Left lobe of liver (tissue), 2 donors: Measurements from ENCODE around the gene CDV3. TPM values are rescaled to one million over a fixed set of nuclear protein-coding genes. Genes with fewer than 3 reads are reported as not detected.
A peak's percentile ranks its signal among the peaks of the same experiment; 100 is the strongest.

Source experiments
- ATAC-seq: fragments of 200-7000 bp; cut with Tn5 transposase; one replicate; pipeline ENCODE4 v1.9.1; 2020; ENCODE audit warnings: mild to moderate bottlenecking, moderate library complexity
- DNase-seq: peaks from one replicate; pipeline ENCODE4 v3.0.0-alpha.2; 2020; ENCODE audit warnings: low spot score
- total RNA-seq: library from RNA; stranded (reverse); gene quantifications from one replicate; pipeline ENCODE4 v1.2.1, GENCODE V29; 2021
- donor health status: DM: no; HTN: no; CAD: no; lungs with moderate emphysema.
- donor health status: DM: no; HTN: yes; CAD: no.

CDV3 gene
- total RNA-seq, 1 donor from 2014 or later: 60.3 TPM

DNA sequence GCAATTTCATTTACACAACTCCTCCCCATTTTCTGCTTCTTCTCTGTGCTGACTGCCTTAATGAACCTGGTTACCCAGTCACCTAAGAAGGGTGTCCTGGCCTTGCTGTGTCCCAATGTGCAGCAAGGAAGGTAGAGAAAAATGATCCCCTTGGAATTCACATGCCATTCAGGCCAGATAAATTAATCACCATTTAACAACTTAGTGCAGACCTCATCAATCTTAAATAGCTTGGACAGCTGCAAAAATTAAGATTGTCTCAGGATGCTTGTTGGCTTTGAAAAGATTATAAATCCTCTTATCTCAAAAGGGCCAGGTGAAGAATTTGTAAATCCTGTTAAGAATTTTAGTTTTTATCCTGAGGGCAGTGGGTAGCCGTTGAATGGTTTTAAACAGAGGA lies 9.7 kb upstream of the CDV3 start:
- no peak for DNase-seq
- no peak for ATAC-seq

DNA sequence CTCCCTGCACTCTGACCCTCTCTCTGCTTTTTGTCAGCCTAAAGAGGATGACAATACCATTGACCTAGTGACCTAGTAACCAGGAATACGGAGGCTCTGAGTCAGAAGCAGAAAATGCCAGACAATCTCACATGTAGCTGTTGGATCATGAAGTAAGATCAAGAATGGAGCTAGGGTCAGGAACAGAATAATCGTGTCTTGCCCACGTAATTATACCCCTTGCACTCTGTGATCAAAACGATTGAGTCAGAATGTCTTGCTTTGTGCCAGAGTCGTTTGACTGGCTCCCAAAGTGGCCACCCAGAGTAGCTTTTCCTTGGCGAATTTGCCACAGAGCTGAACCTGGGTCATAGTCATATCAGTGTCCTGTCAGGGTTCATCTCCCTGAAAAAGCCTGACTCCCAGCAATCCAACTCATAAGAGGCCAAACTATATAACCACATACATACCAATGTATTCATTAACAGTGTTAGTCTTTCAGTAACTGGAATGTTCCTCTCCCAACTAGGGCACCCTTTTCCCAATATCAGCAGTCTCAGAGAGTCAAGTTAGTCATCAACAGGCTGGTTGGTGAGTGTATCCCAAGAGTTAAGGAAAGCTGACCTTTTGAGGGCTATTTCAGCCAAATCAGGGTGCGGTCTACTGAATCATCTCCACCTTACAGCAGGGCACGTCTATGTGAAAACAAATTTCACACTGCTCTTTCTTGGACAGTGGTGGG lies 5.0 kb upstream of the CDV3 start:
- DNase-seq (no peak), ATAC-seq (no peak)

DNA sequence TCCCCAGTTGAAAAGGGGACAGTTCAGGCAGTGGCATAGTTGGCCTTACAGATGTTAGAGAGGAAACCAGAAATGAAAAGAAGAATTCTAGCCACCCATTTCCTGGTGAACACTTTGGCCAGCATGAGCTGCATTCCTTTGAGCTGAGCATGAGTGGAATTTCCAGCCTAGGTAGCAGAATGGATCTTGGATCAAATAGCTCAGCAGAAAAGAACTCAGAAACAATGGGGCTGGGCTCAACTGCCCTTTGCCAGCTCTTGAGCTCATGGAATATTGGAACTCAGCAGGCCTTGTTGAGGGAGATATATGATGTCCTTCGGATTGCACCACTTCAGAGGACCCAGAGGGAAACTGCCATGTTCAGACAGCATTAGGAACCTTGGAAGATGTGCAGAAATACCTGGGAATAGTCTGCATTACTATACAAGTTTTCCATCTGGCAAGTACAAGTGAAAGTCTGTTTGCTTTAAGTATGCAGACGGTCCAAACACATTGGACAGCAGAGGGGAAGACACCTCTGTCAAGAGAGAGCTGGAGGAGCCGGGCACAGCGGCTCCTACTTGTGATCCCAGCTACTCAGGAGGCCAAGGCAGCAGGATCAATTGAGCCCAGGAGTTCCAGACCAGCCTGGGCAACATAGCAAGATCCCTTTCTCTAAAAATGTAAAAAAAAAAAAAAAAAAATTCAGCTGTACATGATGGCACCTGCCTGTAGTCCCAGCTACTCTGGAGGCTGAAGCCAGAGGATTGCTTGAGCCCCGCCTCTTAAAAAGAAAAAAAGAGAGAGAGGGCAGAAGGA lies 3.1 kb upstream of the CDV3 start:
- no peak for DNase-seq

DNA sequence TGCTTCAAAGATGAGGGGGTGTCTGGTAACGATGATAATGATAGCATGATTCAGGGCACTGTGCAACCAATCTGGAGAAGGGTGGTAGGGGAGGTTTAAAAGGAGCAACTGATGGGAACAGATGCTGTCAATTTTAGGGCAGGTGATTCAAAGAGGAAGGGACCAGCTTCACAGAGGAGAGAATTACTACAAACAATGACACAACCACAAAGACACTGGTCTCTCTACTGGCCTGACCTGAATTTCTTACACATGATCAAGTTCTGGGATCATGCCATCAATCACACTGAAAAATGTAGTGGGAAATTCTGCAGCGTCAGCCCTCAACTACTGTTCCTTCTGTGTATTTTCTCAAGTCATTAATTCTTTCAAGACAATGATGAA lies 2.6 kb upstream of the CDV3 start:
- ATAC-seq (no peak), DNase-seq (no peak)

More for the DNA sequence above, 3.1 kb upstream of the CDV3 start:
- ATAC-seq: no peak

DNA sequence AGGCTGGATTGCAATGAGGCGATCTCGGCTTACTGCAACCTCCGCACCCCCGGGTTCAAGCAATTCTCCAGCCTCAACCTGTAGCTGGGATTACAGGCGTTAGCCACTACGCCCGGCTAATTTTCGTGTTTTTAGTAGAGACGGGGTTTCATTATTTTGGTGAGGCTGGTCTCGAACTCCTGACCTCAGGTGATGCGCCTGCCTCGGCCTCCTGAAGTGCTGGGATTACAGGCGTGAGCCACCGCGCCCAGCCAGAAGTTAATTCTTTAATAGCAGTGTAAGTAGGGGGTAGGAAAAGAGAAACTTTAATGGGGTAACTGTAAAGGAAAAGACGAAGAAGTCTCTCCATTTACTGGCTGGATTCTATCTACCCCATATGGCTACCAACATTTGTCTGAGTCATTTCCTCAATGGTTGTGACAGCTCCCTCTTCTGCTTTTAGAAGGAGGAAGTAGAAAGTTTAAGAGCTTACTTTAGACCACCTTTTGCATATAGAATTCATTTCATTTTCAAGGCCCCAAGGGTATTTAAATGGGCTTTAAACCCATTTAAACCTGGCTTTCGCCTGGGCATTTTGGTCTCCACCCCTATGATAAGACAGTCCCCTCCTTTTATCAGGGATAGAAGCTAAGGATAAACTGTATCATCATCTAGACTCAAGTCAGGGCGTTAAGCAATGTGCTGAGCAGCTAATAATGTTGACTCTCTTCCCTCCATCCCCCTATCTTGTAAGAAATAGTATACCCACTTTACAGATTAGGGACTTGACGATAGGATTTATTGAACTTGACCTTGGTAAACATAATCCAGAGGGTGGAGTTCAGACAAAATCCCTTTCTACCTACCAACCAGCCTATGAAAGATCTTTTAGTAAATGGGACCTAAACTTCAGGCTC lies 1.1 kb upstream of the CDV3 start:
- ATAC-seq (no peak), DNase-seq (no peak)

DNA sequence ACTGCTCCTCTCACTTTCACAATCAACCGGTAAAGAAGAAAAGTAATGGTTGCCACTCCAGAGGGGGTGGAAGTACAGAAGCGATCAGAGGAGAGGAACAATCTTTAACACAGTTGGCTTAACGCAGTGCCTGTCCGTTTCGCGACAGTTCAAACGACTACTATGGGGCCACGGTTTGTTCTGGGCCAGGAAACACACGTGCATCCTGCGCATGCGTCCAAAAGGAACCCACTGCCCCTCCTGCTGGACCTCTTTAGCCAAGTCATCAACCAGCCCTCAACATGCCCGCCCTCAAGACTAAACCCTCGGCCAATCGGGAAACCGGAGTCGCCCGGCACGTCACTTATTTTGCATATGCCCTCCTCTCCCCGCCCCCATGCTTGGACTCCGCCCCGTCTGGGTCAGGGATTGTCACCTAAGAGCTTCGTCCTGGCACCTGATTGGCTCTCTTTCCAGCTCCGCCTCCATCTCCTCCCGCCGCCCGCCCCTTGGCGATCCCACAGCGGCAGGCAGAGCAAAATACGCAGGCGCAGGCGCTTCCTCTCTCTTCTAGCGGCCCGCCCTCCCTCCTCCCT lies 345 bp upstream of the CDV3 start:
- ATAC-seq: peak; percentile 88

DNA sequence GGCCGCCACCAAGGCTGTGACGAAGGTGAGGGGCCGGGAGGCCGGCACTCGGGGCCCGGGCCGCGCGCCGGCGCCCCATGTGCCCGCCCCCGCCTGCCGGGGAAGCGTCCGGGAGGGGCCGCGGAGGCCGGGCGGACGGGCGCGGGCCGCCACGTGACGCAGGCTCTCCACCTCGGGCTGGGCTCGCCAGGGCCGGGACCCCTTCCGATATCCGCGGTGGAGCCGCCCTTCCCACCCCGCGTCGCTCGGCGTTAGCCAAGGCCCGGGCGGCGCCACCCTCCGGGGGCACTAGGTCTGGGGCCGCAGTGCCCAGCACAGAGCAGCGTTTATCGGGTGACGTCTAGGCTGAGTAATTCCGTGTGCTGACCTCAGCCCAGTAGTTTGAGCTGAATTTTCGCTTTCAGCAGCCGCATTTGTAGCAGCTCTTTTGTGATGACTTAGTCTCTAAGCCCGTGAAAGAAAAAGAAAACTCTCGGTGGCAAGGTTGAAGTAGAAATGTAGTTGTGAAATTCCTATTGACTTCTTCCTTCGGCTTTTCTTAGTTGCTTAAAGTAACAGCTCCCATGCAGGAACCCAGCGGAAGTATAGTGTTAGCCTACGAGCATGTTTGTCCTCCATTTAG lies 885 bp downstream of the CDV3 start:
- peak; percentile 58 for ATAC-seq
- peak; percentile 79 for DNase-seq

More for the DNA sequence above, 345 bp upstream of the CDV3 start:
- DNase-seq: peak; percentile 100

DNA sequence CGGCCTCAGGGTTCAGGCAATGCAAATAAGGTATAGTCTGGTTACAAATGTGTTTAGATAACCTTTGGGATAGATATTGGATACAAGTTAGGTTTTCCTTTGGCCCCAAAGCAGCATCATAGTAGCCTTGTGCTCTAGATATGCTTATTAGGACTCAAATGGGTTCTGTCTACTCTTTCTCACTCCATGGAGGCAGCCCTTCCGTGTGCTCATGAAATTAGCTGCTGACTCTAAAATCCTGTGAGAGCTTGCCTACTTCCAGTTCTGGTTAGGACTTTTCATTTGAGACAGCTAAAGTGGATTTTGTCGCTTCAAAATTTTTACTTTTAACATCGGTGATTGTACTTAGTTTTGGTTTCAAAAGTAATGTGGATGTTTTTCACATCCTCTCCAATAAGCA lies 1.6 kb downstream of the CDV3 start:
- ATAC-seq (no peak), DNase-seq (no peak)

DNA sequence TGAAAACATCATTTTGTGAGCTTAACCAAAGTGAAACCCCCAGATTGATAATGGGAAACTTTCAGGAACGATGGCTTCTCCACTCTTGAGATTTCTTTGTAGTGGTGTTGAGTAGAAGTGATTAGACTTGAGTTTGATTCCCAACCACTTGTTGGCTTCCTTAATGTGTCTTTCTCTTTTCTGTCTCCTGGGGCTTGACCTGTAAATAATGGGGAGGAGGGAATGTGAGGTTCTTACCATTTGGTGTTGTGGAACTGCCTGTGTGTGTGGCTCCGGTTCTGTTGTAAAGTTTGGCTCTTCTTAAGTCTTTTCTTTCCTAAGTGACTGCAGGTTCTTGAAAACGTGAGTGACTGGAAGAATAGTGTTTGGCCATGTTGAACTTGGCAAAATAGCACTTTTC lies 2.7 kb downstream of the CDV3 start:
- ATAC-seq: no peak
- DNase-seq: no peak

DNA sequence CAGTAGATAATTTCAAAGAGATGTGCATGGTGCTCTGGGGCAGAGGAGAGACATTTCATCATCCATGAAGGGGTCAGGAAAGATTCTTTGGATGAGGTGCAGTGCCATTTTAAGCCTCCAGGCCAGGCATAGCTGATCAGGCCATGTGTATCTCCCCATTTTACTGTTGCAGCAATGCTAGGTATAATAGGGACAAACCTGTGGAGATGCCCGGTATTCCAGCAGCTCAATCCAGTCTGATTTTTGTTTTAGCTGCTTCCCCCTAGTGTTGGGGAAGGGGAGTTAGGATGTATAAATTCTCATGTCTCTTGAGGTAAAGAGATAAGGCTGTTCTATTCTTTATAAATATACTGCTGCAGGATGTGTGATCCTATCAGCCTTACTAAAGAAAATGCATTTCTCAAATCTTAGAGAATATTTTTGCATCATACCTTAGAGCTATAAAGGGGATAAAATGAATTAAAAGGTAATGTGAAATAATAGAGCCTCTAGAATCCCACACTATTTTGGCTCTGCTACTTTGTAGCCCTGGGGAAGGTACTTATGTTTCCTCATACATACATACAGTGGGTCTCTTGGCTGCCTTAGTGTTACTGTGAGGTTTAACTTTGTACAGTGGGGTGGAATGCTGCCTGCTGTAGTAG lies 5.2 kb downstream of the CDV3 start:
- DNase-seq: no peak
- peak; percentile 51 for ATAC-seq

DNA sequence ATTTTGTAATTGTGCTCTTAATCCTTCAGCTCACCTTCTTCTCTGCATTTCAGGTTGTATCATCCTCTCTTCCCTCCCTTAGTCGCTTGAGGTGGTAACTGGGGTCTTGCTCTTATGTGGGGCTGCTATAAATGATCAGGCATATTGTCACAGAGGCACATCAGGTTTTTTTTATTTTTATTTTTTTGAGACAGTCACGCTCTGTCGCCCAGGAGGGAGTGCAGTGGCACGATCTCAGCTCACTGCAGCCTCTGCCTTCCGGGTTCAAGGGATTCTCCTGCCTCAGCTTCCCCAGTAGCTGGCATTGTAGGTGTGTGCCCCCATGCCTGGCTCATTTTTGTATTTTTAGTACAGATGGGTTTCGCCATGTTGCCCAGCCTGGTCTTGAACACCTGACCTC lies 9.9 kb downstream of the CDV3 start:
- DNase-seq: no peak
- ATAC-seq: no peak

DNA sequence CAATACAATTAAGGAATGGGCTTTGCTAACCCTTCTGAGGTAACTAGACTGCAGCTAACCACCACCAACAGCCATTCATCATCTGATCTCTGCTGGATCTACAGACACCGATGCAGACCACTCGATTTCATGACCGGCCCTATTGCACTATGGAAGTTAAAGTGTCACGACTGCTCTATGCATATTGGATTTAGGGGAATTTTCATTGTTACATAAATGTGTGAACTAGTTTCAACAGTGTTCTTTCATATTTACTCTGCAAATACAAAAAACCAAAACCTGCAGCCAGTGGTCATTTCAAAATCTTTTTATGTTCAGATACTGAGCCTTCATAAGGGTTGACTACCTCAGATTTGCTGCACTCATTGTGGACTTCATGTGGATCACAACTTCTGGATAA lies 14.5 kb downstream of the CDV3 start:
- peak; percentile 74 for ATAC-seq
- DNase-seq: no peak

DNA sequence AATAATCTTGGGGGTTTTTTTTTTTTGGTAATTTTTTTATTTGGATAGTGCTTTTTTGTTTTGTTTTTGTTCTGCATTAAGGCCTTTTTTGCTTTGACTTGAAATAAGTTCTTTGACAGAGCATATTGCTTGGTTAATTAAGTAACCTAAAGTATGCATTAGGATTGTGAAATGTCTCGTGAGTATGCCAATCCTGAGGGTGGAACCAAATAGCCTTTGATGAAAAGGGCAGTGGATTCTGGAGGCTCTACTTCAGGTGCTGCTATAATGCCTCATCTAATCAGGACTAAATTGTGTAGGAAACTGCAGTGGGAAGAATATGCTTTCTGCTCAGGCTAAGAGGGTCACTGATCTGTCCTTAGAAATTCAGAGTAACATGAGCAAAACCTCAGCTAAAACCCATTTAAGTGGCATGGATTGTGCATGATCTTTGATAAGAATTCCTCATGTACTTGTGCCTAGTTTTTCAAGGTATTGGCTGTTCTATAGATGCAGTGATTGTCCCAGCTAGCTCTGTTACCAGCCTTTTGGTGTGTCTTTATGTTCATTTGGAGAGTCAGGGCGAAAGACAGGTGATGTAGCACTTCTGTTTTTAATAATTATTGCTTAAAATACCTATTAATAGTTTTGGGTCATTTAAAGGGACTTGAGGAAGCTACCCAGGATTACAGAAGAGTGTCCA lies 15.4 kb downstream of the CDV3 start:
- ATAC-seq (peak; percentile 15), DNase-seq (no peak)

DNA sequence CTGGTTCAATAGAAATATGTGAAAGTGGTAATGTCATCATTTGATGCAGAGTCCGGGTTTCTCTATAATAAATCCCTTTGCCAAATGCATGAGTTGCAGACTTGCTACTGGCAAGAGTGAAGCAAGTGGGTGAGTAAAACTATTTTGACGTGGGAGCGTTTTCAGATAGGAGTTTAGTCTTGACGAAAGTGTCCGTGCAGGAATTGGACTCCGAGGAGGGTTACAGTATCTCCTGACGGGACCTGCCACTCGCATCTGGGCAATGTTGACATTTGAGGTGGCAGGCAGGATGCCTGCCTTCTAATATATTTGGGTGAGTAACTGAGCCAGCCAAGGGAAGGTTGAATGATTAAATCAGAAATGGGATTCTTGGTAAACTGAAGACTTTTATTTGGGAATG lies 16.0 kb downstream of the CDV3 start:
- no peak for DNase-seq
- peak; percentile 19 for ATAC-seq

DNA sequence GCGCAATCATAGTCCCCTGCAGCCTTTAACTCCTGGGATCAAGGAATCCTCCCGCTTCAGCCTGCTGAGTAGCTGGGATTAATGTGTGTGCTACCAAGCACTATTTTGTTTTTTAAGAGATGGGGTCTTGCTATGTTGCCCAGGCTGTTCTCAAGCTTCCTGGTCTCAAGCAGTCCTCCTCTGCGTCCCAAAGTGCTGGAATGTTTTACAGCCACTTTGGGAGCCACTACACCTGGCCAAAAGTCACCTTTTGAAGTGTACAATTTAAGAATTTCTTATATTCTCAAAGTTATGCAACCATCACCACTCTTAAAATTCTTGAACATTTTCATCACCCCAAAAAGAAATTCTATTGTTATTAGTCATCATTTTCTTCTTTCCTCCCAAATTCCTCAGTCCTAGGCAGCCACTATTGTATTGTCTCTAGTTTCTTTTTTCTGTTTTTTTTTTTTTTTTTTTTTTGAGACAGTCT lies 17.8 kb downstream of the CDV3 start:
- DNase-seq: no peak
- ATAC-seq: no peak

DNA sequence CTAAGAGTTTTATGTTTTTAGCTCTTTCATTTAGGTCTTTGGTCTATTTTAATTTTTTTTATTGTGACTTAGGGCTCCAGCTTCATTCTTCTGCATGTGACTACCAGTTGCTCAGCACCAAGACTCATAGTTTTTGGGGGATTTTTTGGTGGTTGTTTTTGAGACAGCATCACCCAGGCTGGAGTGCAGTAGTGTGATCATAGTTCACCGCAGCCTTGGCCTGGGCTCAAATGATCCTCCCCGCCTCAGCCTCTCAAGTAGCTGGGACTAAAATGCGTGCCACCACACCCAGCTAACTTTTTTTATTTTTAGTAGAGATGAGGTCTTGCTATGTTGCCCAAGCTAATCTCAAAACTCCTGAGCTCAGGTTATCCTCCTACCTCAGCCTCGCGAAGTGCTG lies 19.4 kb downstream of the CDV3 start:
- ATAC-seq (no peak), DNase-seq (no peak)

DNA sequence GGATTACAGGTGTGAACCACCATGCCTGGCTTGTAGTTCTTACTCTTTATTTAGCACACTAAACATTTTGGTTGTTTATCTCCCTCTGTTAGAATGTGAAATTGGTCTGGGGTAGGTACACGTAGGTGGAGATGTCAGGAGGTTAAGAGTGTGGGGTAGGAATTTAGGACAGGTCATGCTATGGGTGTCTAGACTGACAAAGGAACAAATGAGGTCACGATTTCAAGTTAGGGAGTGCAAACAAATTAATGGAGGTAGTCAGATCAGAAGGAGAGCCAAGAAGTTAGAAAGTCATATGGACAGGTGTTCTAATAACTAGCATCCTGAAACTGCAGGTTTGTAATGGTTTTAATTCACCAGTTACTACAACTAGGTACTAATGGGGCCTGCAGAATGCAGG lies 19.8 kb downstream of the CDV3 start:
- DNase-seq: no peak
- no peak for ATAC-seq

DNA sequence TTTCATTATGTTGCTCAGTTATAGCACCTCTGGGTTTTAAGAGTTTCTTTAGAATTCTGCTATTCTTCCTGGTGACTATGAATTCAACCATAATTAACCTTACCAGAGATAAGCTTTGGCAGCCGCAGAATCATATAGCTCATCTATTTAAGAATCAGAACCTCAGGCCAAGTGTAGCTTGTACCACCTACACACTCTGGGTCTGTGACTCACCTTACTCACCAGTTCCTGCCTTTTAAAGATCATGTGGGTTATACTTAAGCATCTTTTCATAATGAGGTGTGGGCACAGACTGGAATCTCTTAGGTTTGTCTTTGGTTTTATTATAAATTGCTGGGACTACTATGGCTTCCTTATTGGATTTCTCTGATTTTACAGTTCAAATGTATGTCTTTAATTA lies 21.9 kb downstream of the CDV3 start:
- ATAC-seq (no peak), DNase-seq (no peak)

DNA sequence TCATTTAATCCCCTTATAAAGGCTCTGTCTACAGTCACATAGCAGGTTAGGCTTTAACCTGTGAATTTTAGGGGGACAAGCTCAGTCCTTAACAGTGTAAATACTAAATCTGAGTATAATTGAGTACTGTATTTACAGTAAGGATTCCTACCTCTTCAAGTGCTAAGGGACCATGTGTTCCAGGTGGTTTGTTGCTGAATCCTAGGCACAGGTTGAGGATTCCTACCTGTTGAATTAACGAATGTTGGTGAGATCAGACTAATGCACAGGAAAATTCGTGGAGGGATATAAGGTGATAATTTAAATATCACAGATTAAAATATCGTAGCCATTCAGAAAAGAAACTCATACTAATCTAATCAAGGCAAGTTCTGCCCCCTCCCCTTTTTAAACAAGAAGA lies 24.9 kb downstream of the CDV3 start:
- no peak for DNase-seq
- ATAC-seq: no peak

DNA sequence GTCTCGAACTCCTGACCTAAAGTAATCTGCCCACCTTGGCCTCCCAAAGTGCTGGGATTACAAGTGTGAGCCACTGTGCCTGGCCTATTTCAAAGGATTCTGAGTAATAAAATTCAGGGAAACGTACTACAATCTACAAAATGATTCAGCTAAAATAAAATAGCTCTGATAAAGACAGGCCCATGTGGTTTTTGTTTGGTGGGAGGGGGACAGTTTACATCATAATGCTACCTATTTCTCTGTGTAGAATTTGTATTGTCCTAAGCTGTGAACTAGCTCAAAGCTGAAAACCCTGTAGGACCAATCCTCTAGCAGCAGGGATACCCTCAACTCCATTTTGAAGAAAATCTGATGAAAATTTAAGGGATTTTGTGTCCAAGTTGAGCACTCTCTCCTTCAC lies 25.8 kb downstream of the CDV3 start:
- DNase-seq (no peak), ATAC-seq (no peak)
